ENCODE measurements around the gene DHX29.

DNA sequence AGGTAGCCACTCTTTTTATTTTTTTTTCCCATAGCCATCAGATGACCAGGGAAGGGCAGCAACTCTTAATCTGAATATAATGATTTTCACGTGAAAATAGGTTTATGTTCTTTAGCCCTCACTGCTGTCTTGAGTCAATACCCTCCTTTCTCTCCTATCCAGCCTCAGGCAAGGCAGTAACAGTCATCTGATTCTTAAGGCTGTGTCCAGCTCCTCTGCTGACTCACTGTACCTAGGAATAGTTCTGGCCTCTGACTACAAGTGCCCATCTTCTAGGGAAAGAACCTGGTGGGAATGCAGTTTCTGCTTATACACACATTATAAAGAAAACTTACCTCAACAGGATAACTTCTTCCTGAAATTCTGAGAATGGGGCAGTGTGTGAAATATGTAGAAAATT, 30.7 kb downstream of the DHX29 start:
- TF ChIP-seq GATA3 (IDR thresholded peaks at IDR 0.05; ENCODE audit: low read depth, low read length) (no peak), GATA2 (IDR thresholded peaks at IDR 0.05; ENCODE audit: low read depth, low read length) (no peak)

Data from SH-SY5Y (cell line).